ENCODE results near the gene MTLN. TPM values are rescaled to one million over a fixed set of nuclear protein-coding genes. Genes with fewer than 3 reads are reported as not detected.

The MTLN gene
- total and polyA plus RNA-seq, 2 of the 8 experiments (the other 6 are each of a cell fraction or from before 2014, with no cell fraction given) = 38.6 to 104 TPM

- H3K4me1 ChIP-seq (replicated peaks in 1 of 4; ENCODE audit: control insufficient read depth in 3 of 4, insufficient read depth in 4 of 4, low read length in 3 of 4) = no peaks in the 10 kb centered on the region
- H3K27ac ChIP-seq (ENCODE audit: low read depth, low read length) = no peak overlapping the region
- H3K4me3 ChIP-seq (ENCODE audit: extremely low read depth in 1 of 4, insufficient read depth in 2 of 4, low read depth in 3 of 4, low read length in 4 of 4) = no peak overlapping the region
- peaks cover 4% of the 10 kb centered on the region; the same call in 1 of the 2 replicates for H3K23me2 ChIP-seq (ENCODE audit: low read depth, low read length)
- H4K91ac ChIP-seq (replicated peaks; ENCODE audit: insufficient read length, low read length) = no peak overlapping the region
- ChIA-PET CTCF (ENCODE audit: partially characterized antibody) (no interaction called here), POLR2A (ENCODE audit: partially characterized antibody) (no interaction called here)
- no peak overlapping the region for H3K4ac ChIP-seq (replicated peaks; ENCODE audit: insufficient read length, low read depth, low read length)
- no peak for DNase-seq (ENCODE audit: low read depth in 1 of 2, low spot score in 2 of 2)
- no peak overlapping the region for H3K56ac ChIP-seq (replicated peaks; ENCODE audit: insufficient read length, low read depth, low read length)
- H4K5ac ChIP-seq (ENCODE audit: insufficient read length, low read depth, low read length) = no peak overlapping the region
- no peak overlapping the region for H3K23ac ChIP-seq (ENCODE audit: insufficient read length)
- no peak overlapping the region for H2BK12ac ChIP-seq (ENCODE audit: low read depth, low read length)
- no peak overlapping the region for H3K4me2 ChIP-seq (ENCODE audit: insufficient read depth in 1 of 2, low read depth in 2 of 2, low read length in 2 of 2)
- 85% methylated on average over 3 of the region's 3 CpGs; no CpG with 5 or more reads in 1 of the 2 experiments for WGBS, 2 experiments (ENCODE audit: extremely low coverage in 1 of 2, insufficient coverage in 1 of 2, insufficient read length in 1 of 2, insufficient replicate concordance in 2 of 2, low coverage in 1 of 2, low lambda C conversion rate in 2 of 2, missing lambda C conversion rate in 1 of 2)
- peaks cover 0 to under 1% (median 0%) of the 10 kb centered on the region in 4 experiments; a peak in 1 of 8 replicates for H3K36me3 ChIP-seq (ENCODE audit: control insufficient read depth in 2 of 4, insufficient read depth in 4 of 4, low read length in 3 of 4)
- peaks cover 10 to 29% of the 10 kb centered on the region in 2 experiments; a peak in 3 of 4 replicates for H3K9me3 ChIP-seq (ENCODE audit: insufficient read depth in 2 of 2, low read depth in 1 of 2, low read length in 1 of 2)
- H2BK5ac ChIP-seq (ENCODE audit: low read depth, low read length) = no peak overlapping the region
- no peak overlapping the region for H2BK20ac ChIP-seq (ENCODE audit: low read length)
- no peak for FAIRE-seq
- H2AFZ ChIP-seq (ENCODE audit: low read length) = no peak overlapping the region
- no peak overlapping the region for H4K8ac ChIP-seq (ENCODE audit: extremely low read depth, insufficient read depth, low read length)
- H4K20me1 ChIP-seq (replicated peaks in 1 of 2; ENCODE audit: control insufficient read depth in 1 of 2, insufficient read depth in 2 of 2, low read length in 2 of 2) = no peaks in the 10 kb centered on the region
- no peak overlapping the region for H2BK15ac ChIP-seq (ENCODE audit: low read length)
- no peaks in the 10 kb centered on the region for H3K79me1 ChIP-seq (ENCODE audit: low read depth, low read length)
- H3K9ac ChIP-seq (replicated peaks in 1 of 4; ENCODE audit: extremely low read depth in 1 of 4, low read depth in 3 of 4, low read length in 3 of 4) = no peak overlapping the region
- H3K18ac ChIP-seq (ENCODE audit: extremely low read depth, low read length) = no peak overlapping the region
- no peak overlapping the region for H2BK120ac ChIP-seq (replicated peaks; ENCODE audit: low read depth, low read length)
- no peak overlapping the region for H3K14ac ChIP-seq (ENCODE audit: insufficient read length)
- H2AK5ac ChIP-seq (ENCODE audit: low read depth, low read length) = no peak overlapping the region
- H3K27me3 ChIP-seq (replicated peaks in 1 of 4; ENCODE audit: control insufficient read depth in 3 of 4, extremely low read depth in 1 of 4, insufficient read depth in 3 of 4, low read length in 3 of 4) = no peaks in the 10 kb centered on the region
- peaks cover 0 to 4% of the 10 kb centered on the region in 2 experiments; a peak in 1 of 4 replicates for H3K79me2 ChIP-seq (ENCODE audit: control insufficient read depth in 1 of 2, insufficient read depth in 2 of 2, low read length in 2 of 2)
- TF ChIP-seq RBBP5 (IDR thresholded peaks at IDR 0.05; ENCODE audit: borderline replicate concordance, low read depth, low read length) (no peak), CHD2 (IDR thresholded peaks at IDR 0.05; ENCODE audit: low read length) (no peak), SP2 (IDR thresholded peaks at IDR 0.05; ENCODE audit: low read length) (no peak), EZH2 (IDR thresholded peaks at IDR 0.05; ENCODE audit: low read depth, low read length, severe bottlenecking) (no peak), CTBP2 (IDR thresholded peaks at IDR 0.05; ENCODE audit: borderline replicate concordance, insufficient read depth, insufficient read length, low read length) (no peak), SRF (IDR thresholded peaks at IDR 0.05; ENCODE audit: low read depth, low read length) (no peak), NRF1 (IDR thresholded peaks at IDR 0.05; ENCODE audit: low read depth, low read length) (no peak), RFX5 (IDR thresholded peaks at IDR 0.05; ENCODE audit: borderline replicate concordance, low read depth, low read length) (no peak), SP4 (IDR thresholded peaks at IDR 0.05; ENCODE audit: low read length) (no peak), TEAD4 (IDR thresholded peaks at IDR 0.05; ENCODE audit: low read depth, low read length) (no peak), FOSL1 (IDR thresholded peaks at IDR 0.05; ENCODE audit: insufficient read depth, low read depth, low read length) (no peak), NANOG (IDR thresholded peaks at IDR 0.05; ENCODE audit: insufficient read depth, low read depth, low read length, poor library complexity, severe bottlenecking) (no peak), GTF2F1 (IDR thresholded peaks at IDR 0.05; ENCODE audit: borderline replicate concordance, low read depth, low read length) (no peak), BACH1 (IDR thresholded peaks at IDR 0.05; ENCODE audit: low read length) (no peak), POU5F1 (IDR thresholded peaks at IDR 0.05; ENCODE audit: low read depth, low read length) (no peak)
Observed at GRCh38 chr2:110216199-110216598, 3.9 kb upstream of the MTLN start.

Measured in H1 (cell line).